ENCODE data around the gene SH3BP5L.

Gene SH3BP5L

GRCh38 chr1:248825909-248826760, at the start of gene SH3BP5L:
SH3BP5L (minus strand) TSS chr1:248825915; CDS start chr1:248824935, 980 bp downstream.
- DNase-seq (ENCODE audit: low spot score), result peak; percentile 90

DNA sequence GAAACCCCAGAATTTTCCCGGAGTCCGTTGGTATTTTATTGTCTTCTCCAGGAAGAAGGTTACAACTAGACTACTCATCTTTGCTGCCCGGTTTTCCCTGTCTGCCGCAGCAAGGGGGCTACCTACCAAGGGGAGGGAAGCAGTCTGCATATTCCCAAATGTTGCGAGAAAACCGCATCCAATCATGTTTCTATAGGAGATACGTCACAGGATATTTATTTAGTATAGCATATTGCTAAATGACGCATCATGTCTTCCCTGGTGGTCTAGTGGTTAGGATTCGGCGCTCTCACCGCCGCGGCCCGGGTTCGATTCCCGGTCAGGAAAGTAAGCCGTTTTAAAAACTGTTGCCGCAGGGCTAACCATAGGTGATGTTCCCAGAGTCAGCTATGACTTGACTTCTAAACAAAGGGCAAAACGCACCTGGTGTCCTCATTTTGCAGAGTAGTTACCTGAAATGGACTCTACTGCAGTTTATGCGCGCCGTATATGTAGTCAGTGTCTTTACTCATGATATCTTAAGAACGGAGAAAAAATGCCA, 48.3 kb upstream of the SH3BP5L start:
- peak; percentile 90 for DNase-seq (ENCODE audit: low spot score)

DNA sequence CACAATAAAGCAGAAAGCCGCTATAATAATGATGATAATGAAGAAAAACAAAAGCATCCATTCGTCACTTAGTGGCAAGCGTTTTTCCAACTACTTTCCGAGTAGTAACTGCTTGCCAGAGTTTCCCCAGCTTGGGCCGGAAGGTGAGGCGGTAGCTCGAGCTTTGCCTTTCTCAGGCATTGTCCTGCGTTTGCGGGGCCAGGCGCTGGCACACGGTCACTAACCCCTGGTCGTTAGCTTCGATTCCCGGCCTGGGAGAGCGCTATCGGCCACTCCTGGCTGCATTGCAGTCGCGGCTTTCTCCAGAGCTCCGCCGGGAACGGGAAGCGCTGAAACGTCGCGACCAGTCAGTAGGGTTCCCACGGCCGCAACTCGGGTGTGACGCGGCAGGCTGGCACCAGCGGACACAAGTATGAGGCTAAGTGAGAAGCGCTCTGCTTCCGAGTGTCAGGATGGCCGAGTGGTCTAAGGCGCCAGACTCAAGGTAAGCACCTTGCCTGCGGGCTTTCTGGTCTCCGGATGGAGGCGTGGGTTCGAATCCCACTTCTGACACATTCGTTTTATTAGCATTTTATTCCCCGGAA, 47.8 kb upstream of the SH3BP5L start:
- DNase-seq (ENCODE audit: low spot score), result peak; percentile 95

DNA sequence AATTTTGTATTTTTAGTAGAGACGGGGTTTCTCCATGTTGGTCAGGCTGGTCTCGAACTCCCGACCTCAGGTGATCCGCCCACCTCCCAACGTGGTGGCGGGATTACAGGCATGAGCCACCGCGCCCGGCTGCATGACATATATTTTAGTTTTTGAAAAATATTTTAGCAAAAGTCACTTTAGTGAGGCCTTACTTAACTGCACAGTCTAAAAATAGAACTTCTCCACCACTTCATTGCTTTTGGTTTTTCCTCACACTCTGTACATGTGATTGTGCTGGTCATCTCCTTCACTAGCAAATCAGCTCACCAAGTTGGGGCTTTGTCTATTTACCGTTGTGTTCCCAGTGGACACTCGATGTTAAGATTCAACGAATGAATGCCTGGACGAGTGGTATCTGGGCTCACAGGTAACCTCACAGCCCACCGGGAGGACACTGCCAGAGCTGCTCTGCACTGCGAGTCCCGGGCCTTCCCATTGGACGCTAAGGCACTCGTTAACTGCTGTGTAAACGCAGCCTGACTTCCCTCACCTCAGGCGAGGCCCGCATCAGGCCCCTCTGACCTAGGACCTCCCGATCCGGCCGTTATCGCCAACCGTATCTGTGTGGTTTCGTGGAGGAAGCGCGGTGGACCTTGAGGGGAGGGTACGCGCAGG, 47.2 kb upstream of the SH3BP5L start:
- peak; percentile 26 for DNase-seq (ENCODE audit: low spot score)

DNA sequence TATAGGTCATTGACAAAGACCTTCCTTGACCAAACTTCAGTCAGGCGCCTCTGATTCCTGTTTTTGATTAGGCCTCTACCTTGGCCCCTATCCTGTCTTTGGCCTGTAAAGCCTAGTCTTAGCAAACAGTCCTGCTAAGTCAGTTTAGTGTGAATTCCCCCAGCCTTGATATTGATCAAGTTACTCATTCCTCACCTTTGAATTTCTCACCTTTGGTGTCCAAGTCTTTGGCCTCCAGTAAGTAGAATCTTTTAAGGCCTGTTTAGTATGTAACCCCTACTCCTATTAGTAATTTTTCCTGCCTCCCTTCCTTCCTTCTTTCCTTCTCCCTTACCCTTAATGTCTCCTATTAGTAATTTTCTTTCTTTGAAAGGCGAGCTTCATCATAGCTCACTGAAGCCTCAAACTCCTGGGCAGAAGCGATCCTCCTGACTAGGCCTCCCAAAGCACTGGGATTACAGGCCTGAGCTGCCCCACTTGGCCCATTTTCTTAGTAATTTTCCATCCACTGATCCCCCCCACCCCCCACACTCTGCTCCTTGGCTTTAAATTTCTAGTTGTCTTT, 46.2 kb upstream of the SH3BP5L start:
- DNase-seq (ENCODE audit: low spot score), result no peak

GRCh38 chr1:248862998-248863881, 37.5 kb upstream of the SH3BP5L start:
- peak; percentile 77 for DNase-seq (ENCODE audit: low spot score)

- peak; percentile 33 for DNase-seq (ENCODE audit: low spot score)
Observed at GRCh38 chr1:248862695-248862997, 36.9 kb upstream of the SH3BP5L start.

- DNase-seq (ENCODE audit: low spot score), result no peak
Observed at GRCh38 chr1:248861616-248862015, 35.9 kb upstream of the SH3BP5L start.

DNA sequence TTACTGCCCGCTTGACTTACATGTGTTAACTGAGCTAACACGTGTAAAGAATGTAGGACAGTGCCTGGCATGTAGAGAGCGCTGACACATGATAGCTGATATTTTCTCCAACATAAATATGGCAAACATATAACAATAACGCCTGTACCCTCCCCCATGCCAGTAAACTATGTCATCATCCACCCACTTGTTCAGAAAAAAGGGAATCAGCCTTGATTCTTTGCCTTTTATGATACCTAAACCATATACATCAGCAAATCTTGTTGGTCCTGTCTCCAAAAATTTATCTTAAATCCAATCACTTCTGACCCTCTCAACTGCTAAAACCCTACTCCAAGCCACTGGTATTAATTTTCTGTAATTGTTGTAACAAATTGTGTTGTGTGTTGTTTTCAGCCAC, 34.3 kb upstream of the SH3BP5L start:
- DNase-seq (ENCODE audit: low spot score), result no peak

- peak; percentile 98 for DNase-seq (ENCODE audit: low spot score)
Observed at GRCh38 chr1:248858891-248859889, 33.5 kb upstream of the SH3BP5L start, which contains the start of gene ZNF692. ZNF692 (minus strand) TSS chr1:248859085; CDS start chr1:248858309, 776 bp downstream.

- no peak for DNase-seq (ENCODE audit: low spot score)
Observed at GRCh38 chr1:248858096-248858890, 32.6 kb upstream of the SH3BP5L start.

- no peak for DNase-seq (ENCODE audit: low spot score)
Observed at GRCh38 chr1:248857749-248858095, 32.0 kb upstream of the SH3BP5L start.

DNA sequence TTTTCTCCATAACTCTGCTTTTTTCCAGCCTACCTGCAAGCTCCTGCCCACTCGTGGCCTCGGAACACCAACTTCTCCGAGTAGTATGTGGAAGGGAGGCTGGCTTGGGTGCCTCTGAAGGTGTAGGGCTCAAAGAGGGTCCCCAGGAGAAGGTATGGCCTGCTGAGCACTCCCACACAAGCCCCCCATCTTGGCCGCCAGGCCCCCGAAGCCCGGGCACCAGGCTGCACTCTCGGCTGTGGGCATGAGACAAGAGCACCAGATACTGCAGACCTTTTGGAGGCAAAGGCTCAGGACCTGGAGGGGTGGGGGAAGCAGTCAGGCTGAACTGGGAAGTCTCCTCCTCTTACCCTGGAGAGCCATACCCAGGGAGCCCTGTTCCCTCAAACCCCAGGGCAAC, 31.5 kb upstream of the SH3BP5L start:
- no peak for DNase-seq (ENCODE audit: low spot score)

GRCh38 chr1:248856176-248856575, 30.5 kb upstream of the SH3BP5L start:
- DNase-seq (ENCODE audit: low spot score), result no peak

- DNase-seq (ENCODE audit: low spot score), result no peak
Observed at GRCh38 chr1:248855580-248855979, 29.9 kb upstream of the SH3BP5L start.

GRCh38 chr1:248853663-248854375, 28.1 kb upstream of the SH3BP5L start:
- peak; percentile 55 for DNase-seq (ENCODE audit: low spot score)

DNA sequence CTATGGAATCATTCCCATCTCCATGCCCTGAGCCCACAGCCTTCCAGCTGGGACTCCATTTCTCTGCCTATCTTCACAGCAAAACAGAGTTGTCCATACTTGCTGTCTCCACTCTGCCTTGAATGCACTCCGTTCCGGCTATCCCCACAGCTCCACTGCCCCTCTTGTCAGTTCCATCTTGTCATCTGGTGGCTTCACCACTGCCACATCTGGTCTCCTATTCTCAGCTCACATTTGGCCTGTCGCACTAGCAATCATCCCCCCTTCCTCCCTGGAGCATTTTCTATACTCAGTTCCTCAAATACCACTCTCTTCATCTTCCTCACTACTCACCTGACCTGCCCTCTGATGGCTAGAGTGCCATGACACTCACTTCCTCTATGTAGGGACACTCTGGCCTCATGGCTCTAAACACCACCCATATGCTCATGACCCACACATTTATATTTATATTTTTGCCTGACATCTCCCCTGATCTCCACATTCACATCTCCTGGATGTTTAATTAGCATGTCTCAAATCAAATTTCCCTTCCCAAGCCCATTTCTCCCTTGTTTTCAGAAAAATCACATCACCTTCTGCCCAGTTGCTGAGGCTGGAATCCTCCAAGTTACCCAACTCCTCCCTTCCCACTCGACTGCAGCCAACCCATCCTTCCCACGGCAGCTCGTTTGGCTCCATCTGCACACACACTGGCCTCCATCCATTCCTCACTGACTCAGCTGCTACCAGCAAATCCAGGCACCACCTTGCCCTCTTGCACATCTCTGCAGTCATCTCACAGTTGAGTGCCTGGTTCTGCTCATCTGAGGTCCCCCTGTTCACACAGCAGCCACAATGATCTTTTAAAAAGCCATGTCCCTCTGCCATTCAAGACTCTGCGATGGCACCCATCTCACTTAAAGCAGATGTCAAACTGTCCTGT, 27.0 kb upstream of the SH3BP5L start:
- no peak for DNase-seq (ENCODE audit: low spot score)

DNA sequence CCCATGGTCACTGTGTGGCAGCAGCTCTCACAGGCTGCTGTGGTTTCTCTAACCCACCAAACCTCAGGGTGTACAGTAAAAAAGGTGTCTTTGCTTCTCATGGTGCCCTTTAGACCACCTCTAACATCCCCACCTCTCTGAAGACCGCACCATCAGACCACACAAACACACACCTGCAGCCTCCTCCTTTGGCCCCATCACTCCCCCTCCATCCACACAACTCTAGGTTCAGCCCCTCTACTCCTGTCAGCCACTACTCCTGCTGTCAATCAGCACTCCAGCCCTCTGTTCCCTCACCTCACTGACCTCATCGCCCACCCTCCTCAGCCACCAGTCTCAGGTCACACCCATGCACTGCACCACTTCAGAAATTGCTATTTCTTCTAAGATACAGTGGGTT, 25.7 kb upstream of the SH3BP5L start:
- no peak for DNase-seq (ENCODE audit: low spot score)
